Raji (cell line): ENCODE data around the gene CMIP.

Experiments
- POLR2A ChIP-seq: IDR thresholded peaks from 2 replicates; pipeline ENCODE4 v1.6.1; 2011; ENCODE audit warnings: low read depth, low read length, control low read depth; ENCODE audit not compliant: insufficient read depth

CMIP gene

DNA sequence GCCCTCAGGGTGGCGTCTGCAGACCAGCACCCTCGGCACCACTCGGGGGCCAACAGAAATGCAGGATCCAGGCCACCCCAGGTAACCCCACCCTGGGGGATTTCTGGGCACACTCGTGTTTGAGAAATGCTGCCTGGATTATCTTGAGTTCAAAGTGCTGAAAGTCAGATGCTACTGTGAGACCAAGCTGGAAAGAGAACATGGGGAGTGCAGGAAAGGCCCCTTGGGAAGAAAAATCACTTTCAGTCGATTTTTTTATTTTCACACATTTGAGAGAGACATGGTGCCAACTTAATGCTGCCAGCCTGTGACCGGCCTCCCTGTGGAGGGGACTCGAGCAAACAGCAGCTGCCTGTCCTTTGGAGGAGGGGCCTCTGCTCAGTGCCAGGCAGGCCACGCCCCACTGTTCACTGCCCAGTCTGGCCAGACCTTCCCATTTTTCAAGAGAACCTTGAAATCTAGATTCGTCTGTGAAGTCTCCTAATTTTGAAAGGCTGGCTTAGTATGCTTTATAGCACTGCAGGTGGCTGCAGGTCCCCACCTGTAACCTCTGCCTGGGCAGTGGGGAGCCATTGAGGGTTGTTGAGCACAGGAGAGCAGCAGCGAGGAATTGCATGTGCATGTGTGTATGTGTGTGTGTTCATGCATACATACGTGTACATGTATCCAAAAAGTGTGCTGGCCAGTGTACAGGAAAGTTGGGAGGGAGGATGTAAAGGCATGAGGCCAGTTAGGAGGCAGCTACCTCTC lies 263.8 kb downstream of the CMIP start:
- TF ChIP-seq POLR2A, result no peak

DNA sequence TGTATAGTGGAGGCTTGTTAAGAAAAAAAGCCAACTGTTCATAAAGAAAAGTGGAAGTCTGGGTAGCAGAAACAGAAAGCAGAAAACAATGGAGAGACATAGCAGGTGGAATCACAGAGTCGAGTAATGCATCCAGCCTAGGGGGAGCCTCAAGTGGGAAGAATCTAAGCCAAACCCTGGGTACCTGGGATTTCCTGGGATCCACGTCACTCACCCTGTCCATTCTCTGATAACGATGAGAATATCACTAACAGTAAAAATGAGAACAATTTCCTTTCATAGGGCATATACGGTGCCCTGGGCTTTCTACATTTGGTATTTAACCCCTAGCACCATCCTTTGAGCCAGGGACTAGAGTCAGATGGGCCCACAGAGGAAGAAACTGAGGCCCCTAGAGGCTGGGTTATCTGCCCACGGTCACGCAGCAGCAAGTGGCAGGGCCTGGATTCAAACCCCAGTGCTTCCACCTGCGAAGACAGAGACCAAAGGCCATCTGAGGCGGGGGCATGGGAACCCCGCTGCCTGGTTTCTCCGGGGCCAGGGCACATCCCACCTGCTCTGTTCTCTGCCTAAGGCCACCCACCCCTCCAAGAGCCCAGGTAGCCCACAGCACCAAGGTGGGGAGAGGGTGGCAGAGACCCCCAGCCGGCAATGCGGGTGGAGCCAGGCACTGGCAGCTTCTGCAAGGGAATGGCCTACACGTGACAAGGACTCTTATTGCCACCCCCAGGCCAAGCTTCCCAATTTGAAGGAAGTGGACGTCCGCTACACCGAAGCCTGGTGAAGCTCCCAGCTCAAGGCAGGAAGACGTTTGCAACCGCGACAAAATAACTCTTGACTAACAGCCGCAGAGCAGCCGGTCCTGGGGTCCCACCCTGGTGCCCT lies 264.6 kb downstream of the CMIP start:
- TF ChIP-seq POLR2A, result no peak

DNA sequence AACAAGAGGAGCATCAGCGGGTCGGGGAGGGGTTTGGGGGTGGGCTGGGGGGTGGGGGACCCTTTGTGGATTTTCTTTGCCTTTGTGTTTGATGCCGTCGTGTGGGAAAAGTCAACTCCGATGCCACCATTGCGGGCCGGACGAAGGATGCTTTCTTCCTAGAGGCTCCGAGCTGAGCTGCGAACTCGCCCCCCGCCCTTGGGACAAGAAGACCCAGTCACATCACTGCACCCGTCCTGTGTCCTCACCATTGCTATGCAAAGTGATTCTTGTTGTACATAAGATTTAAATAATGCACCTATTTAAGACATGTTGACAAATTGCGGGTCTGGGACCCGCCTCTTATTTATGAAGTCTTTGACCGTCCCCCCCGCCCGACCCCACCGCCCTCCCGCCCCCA lies 265.4 kb downstream of the CMIP start:
- no peak for TF ChIP-seq POLR2A

DNA sequence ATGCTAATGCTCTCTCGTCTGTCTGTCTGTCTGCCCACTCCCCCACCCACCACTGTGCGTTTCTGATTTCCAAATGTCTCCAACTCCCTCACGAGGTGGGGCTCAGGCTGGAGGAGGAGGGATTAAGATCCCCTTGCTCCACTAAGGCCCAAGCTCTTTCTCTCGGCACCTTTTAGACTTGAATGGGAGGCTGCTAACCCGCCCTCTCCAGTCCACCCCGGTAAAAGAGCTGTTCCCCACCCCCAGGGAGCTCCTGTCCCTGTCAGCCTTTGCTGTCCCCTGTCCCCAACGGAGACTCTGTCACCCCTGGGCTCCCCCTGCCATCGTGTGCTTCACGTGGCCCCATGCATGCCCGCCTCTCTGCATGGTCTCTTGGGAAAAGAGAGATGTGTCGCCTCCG lies 266.0 kb downstream of the CMIP start:
- TF ChIP-seq POLR2A, result no peak

DNA sequence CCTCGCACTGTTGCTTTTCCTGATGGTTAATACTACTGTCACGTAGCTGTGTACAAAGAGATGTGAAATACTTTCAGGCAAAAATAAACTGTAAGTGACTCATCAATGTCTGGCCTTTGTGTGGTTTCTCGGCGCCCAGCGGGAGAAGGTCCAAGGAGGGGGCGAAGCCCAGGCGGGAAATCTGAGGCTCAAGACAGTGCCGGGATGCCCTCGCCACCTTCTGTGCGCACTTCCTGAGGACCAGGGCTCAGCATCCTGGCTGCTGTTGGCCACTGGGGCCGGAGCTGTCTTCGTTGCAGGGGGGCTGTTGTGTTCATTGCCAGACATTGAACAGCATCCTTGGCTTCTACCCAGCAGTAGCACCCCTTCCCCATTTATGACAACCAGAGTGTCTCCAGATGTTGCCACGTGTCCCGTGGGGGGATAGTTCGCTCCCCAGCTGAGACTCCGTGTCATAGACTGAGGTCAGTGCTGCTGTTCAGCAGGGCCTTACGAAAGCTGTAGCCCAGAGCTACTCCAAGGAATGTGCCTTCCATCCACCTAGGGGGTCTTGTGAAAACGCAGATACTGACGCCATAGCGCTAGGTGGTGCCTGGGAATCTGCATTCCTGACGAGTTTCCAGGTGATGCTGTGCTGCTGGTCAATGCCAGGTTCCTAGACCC lies 267.2 kb downstream of the CMIP start:
- TF ChIP-seq POLR2A, result no peak

DNA sequence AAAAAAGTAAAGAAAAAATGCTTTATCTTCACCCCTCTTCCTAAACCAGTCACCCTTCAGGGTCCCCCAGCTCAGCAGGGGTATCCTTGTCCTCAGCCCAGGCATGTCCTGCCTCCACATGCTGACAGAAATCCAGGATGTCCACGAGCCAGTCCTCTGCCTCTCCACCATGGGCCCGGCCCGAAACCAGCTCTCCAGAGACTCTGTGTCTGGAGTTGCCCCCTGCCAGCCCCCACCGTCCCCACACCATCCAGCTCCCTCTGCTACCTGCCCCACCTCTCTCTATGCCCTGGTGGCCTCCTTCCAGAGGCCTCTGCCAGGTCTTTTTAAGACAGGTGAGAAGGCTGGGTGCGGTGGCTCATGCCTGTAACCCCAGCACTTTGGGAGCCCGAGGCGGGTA lies 268.1 kb downstream of the CMIP start:
- no peak for TF ChIP-seq POLR2A

DNA sequence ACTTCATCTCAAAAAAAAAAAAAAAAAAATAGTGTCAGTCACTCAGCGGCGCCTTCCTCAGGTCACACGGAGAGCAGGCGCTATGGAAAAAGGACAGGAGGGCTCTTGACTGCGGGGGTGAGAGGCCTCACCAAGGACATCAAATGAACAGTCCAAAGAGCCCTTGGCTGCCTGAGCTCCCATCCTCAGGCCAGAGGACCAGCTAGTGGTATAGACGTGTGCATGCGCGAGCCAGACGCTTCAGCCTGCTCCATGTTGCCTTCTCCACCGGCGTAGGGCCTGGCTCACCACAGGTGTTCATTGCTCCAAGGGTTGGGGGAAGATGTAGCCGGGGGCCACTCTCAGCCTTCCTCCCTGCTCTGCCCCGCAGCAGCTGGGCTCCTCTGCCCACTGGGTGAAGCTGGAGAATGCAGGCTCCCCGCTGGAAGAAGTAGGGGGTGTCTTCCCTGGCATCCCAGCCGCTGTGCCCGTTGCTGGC lies 268.7 kb downstream of the CMIP start:
- TF ChIP-seq POLR2A, result no peak

DNA sequence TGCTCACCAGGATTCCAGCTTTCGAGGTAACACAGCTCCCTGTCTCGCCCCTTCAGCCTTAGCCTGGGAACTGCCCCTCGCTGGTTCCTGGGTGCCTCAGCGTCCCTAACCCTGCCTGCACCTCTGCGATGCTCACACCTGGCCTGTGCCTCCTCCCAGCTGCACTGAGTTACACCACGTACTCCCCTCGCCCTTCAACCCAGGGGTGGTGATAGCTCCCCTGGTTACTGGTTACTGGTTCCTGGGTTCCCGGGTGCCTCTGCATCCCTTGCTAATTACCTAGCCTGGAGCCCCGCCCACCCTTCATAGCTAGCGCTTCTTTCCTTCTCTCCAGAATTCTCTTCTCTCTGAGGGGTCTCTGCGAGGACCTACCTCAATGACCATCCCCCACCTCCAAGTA lies 269.2 kb downstream of the CMIP start:
- TF ChIP-seq POLR2A, result no peak

DNA sequence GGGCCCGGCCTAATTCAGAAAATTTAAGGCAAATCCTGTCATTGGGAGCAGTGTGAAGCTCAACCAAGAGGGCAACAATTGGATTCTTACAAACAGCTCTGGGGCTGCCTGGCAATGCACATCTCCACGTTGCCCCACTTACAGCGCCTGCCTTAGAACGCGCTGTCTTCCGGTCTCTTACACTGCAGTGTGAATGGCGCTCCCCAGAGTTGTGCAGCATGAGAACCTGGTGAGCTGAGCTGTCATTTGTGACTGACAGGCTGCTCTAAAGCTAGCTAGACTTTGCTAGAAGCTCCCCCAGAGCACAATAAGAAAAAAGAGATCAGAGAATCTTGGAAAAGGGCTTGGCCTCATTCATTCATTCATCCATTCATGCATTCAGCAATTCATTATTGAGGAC lies 270.0 kb downstream of the CMIP start:
- no peak for TF ChIP-seq POLR2A

DNA sequence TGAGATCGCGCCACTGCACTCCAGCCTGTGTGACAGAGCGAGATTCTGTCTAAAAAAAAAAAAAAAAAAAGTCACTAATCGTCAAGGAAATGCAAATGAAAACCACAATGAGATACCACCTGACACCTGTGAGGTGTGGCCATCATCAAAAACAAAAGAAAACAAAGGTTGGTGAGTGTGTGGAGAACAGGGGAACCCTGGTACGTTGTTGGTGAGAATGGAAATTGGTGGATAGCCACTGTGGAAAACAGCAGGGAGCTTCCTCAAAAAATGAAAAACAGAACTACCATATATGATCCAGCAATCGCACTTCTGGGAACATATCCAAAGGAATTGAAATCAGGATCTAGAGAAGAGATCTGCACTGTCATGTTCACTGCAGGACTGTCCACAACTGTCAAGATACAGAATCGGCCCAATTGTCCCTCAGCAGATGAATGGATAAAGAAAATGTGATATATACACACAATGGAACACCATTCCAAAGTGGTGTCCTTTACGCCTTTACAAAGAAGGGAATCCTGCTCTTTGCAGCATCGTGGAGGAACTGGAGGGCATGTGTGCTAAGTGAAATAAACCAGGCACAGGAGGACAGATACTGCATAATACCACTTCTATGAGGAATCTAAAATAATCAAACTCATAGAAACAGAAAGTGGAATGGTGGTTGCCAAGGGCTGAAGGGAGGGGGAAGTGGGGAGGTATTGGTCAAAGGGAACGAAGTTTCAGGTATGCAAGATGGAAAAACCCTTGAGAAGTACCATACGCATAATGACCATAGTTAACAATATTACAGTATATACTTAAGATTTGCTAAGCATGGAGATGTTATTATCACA lies 271.0 kb downstream of the CMIP start:
- no peak for TF ChIP-seq POLR2A

DNA sequence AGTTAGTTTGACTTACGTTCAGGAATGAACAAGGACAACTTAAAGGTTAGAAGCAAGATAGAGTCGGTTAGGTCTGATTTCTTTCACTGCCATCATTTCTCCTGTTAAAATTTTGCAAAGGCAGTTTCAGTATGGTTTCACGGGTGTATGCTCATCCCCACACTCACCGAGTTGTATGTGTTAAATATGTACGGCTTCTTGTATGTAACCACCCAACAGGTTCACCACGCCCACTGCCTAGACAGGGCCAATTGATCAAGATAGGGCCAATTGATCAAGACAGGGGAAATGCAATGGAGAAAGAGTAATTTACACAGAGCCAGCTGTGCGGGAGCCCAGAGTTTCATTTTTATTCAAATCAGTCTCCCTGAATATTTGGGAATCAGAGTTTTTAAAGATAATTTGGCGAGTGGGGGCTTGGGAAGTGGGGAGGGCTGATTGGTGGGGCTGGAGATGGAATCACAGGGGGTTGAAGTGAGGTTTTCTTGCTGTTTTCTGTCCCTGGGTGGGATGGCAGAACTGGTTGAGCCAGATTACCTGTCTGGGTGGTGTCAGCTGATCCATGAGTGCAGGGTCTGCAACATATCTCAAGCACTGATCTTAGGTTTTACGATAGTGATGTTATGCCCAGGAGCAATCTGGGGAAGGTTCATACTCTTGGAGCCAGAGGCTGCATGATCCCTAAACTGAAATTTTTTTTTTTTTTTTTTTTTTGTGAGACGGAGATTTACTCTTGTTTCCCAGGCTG lies 272.0 kb downstream of the CMIP start:
- no peak for TF ChIP-seq POLR2A

DNA sequence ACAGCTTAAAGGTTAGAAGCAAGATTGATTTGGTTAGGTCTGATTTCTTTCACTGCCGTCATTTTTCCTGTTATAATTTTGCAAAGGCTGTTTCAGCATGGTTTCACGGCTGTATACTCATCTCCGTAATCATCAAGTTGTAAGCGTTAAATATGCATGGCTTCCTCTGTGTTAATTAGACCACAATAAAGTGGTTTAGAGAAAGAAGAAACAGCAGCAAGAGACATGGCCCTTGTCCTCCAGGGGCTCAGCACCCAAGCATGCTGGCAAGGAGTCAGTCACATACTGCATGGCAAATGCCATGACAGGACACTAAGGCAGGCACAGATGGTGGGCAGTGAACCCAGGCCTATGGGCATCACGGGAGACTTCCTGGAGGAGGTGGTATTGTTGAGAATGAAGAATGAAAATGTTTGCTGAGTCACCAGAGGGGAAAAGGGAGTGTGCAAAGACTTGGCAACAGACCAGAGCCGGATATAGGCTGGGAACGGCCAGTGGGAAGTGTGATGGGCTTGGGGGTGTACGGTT lies 273.1 kb downstream of the CMIP start:
- TF ChIP-seq POLR2A, result no peak

DNA sequence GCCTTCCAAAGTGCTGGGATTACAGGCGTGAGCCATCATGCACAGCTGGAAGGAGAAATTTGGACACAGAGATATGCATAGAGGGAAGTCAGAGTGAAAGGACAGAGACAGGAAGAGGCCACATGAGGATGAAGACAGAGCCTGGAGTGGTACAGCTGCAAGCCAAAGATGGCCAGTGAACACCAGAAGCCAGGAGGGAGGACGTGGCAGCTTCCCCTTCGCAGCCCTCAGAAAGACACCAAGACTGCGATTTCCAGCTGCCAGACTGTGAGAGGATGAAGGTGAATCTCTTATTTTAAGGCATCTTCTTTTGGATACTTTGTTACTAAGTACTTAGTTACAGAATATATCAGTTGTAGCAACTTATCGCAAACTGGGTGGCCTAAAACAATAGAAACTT lies 274.0 kb downstream of the CMIP start:
- no peak for TF ChIP-seq POLR2A

DNA sequence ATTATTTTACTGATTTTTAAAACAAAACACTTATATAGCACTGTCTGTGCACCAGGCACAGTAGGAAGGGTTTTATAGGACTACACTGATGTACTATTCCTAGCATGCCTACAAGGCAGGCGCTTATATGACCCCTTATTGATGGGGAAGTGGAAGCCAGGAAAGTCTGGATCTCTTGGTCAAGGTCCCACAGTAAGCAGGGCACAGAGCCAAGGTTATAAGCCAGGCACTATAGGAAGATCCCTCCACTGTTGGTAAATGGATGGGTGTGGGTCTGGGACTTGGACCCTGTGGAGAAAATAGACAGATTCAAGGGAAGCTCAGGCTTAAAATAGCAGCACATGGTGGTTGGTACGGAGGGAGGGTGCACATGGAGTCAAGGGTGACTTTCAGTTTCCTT lies 275.4 kb downstream of the CMIP start:
- TF ChIP-seq POLR2A, result no peak
